HepG2 (cell line): ENCODE data around the gene BTBD19. TPM values are rescaled to one million over a fixed set of nuclear protein-coding genes. Genes with fewer than 3 reads are reported as not detected.
A peak's percentile ranks its signal among the peaks of the same experiment; 100 is the strongest.

ENCODE experiments used
- AFF4 ChIP-seq: sonication (generic); formaldehyde crosslinking; IDR thresholded peaks from 2 replicates; pipeline ENCODE4 v1.4.0; 2020; ENCODE audit warnings: missing genetic modification reagents
- AKAP8 ChIP-seq: sonication (generic); formaldehyde crosslinking; IDR thresholded peaks from 2 replicates; pipeline ENCODE4 v1.5.1; 2020; ENCODE audit warnings: mild to moderate bottlenecking, missing genetic modification reagents
- ESRRA ChIP-seq: sonication (generic); formaldehyde crosslinking; IDR thresholded peaks from 2 replicates; pipeline ENCODE4 v1.5.1; 2020; ENCODE audit warnings: mild to moderate bottlenecking, low read depth, missing genetic modification reagents
- HNF4A ChIP-seq: sonication (generic); formaldehyde crosslinking; IDR thresholded peaks from 2 replicates; pipeline ENCODE4 v1.4.0; 2020; ENCODE audit warnings: missing genetic modification reagents
- HNRNPK ChIP-seq: fragments of 200-400 bp; formaldehyde crosslinking; IDR thresholded peaks from 2 replicates; pipeline ENCODE4 v1.6.1; 2018; ENCODE audit warnings: low read length, low read depth, moderate library complexity, mild to moderate bottlenecking; ENCODE audit not compliant: poor library complexity, severe bottlenecking
- PHF21A ChIP-seq: sonication (generic); formaldehyde crosslinking; IDR thresholded peaks from 2 replicates; pipeline ENCODE4 v1.5.0; 2020; ENCODE audit warnings: mild to moderate bottlenecking, missing genetic modification reagents
- PLSCR1 ChIP-seq: sonication (generic); formaldehyde crosslinking; IDR thresholded peaks from 2 replicates; pipeline ENCODE4 v1.5.0; 2020; ENCODE audit warnings: missing genetic modification reagents, mild to moderate bottlenecking, borderline replicate concordance
- RFXAP ChIP-seq: sonication (generic); formaldehyde crosslinking; IDR thresholded peaks from 2 replicates; pipeline ENCODE4 v1.4.0; 2020; ENCODE audit warnings: missing genetic modification reagents, borderline replicate concordance
- STAG1 ChIP-seq: sonication (generic); formaldehyde crosslinking; IDR thresholded peaks from 2 replicates; pipeline ENCODE4 v1.4.0; 2020; ENCODE audit warnings: missing genetic modification reagents
- TEAD3 ChIP-seq: optimal IDR thresholded peaks from 2 replicates; pipeline ENCODE3; 2016; ENCODE audit warnings: borderline replicate concordance
- U2AF2 ChIP-seq: fragments of 200-400 bp; formaldehyde crosslinking; IDR thresholded peaks from 2 replicates; pipeline ENCODE4 v1.6.1; 2017; ENCODE audit warnings: low read depth, mild to moderate bottlenecking, low read length
- ZC3H13 ChIP-seq: sonication (generic); formaldehyde crosslinking; IDR thresholded peaks from 2 replicates; pipeline ENCODE4 v1.8.1; 2023; ENCODE audit warnings: mild to moderate bottlenecking, missing genetic modification reagents, moderate library complexity
- ZMYM4 ChIP-seq: sonication (generic); formaldehyde crosslinking; IDR thresholded peaks from 2 replicates; pipeline ENCODE4 v1.8.1; 2023; ENCODE audit warnings: mild to moderate bottlenecking, missing genetic modification reagents
- ZNF333 ChIP-seq: sonication (generic); formaldehyde crosslinking; IDR thresholded peaks from 2 replicates; pipeline ENCODE4 v1.4.0; 2020; ENCODE audit warnings: mild to moderate bottlenecking, missing genetic modification reagents, borderline replicate concordance
- ZNF567 ChIP-seq: sonication (generic); formaldehyde crosslinking; IDR thresholded peaks from 2 replicates; pipeline ENCODE4 v1.8.1; 2023; ENCODE audit warnings: mild to moderate bottlenecking, missing genetic modification reagents, borderline replicate concordance
- ZNF7 ChIP-seq: IDR thresholded peaks from 2 replicates; pipeline ENCODE4 v1.6.1; 2016; ENCODE audit warnings: missing biosample characterization, missing genetic modification reagents
- ZSCAN22 ChIP-seq: sonication (generic); formaldehyde crosslinking; IDR thresholded peaks from 2 replicates; pipeline ENCODE4 v1.4.0; 2020; ENCODE audit warnings: mild to moderate bottlenecking, missing genetic modification reagents
- polyA plus RNA-seq, 8 experiments: library from polyadenylated mRNA; depleted of rRNA in 3 of 8; stranded (reverse) in 7 of 8; unstranded in 1 of 8; fragments of >200 nt; fragmentation: Illumina TruSeq in 4 of 8; extraction: Trizol in 4 of 8; gene quantifications; 2 replicates each; pipeline versions ENCODE4 v1.2.1 to v1.2.3, GENCODE V29; 2011 to 2016; ENCODE audit warnings: low read depth in 4 of 8, missing spikeins in 1 of 8, mixed read lengths in 1 of 8; ENCODE audit not compliant: insufficient read depth in 1 of 8
- total RNA-seq, 5 experiments: library from RNA; depleted of rRNA; stranded (reverse); fragments of >200 nt; fragmentation: Illumina TruSeq; extraction: Trizol; gene quantifications; 2 replicates each; pipeline ENCODE4 v1.2.3, GENCODE V29; 2016; ENCODE audit warnings: low read depth in 1 of 5
- TF ChIP-seq, protein P1 (sequence below): sonication (generic); formaldehyde crosslinking; IDR thresholded peaks from 2 replicates; pipeline ENCODE4 v1.9.0; 2021; ENCODE audit warnings: missing genetic modification reagents, borderline replicate concordance
- TF ChIP-seq, protein P2 (sequence below): sonication (generic); formaldehyde crosslinking; IDR thresholded peaks from 2 replicates; pipeline ENCODE4 v1.4.0; 2020; ENCODE audit warnings: mild to moderate bottlenecking, missing genetic modification reagents

Gene BTBD19
- total and polyA plus RNA-seq, 2 of the 13 experiments (the other 11 are each of a cell fraction or from before 2014, with no cell fraction given), result 2.7 to 6.7 TPM

GRCh38 chr1:44819608-44820327 lies 11.4 kb downstream of the BTBD19 start (continued):
- TF ChIP-seq, protein P1, sequence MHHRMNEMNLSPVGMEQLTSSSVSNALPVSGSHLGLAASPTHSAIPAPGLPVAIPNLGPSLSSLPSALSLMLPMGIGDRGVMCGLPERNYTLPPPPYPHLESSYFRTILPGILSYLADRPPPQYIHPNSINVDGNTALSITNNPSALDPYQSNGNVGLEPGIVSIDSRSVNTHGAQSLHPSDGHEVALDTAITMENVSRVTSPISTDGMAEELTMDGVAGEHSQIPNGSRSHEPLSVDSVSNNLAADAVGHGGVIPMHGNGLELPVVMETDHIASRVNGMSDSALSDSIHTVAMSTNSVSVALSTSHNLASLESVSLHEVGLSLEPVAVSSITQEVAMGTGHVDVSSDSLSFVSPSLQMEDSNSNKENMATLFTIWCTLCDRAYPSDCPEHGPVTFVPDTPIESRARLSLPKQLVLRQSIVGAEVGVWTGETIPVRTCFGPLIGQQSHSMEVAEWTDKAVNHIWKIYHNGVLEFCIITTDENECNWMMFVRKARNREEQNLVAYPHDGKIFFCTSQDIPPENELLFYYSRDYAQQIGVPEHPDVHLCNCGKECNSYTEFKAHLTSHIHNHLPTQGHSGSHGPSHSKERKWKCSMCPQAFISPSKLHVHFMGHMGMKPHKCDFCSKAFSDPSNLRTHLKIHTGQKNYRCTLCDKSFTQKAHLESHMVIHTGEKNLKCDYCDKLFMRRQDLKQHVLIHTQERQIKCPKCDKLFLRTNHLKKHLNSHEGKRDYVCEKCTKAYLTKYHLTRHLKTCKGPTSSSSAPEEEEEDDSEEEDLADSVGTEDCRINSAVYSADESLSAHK (CRISPR knock-in tag), result no peak
- TF ChIP-seq ZC3H13, result no peak; the same call in 1 of the 2 replicates
- 0 out of 2 replicates have a peak, but pooled peaks have one; percentile 42 for TF ChIP-seq ZSCAN22
- TF ChIP-seq HNF4A (CRISPR knock-in tag), result 0 out of 2 replicates have a peak, but pooled peaks have one; percentile 38
- 0 out of 2 replicates have a peak, but pooled peaks have one; percentile 79 for TF ChIP-seq AKAP8 (CRISPR knock-in tag)
- TF ChIP-seq U2AF2, result no peak
- peak; percentile 93 for TF ChIP-seq PHF21A (CRISPR knock-in tag)
- no peak for TF ChIP-seq ZNF7
- TF ChIP-seq ZNF333 (CRISPR knock-in tag), result 0 out of 2 replicates have a peak, but pooled peaks have one; percentile 46
- no peak for TF ChIP-seq ZNF567 (CRISPR knock-in tag)
- TF ChIP-seq, protein P2, sequence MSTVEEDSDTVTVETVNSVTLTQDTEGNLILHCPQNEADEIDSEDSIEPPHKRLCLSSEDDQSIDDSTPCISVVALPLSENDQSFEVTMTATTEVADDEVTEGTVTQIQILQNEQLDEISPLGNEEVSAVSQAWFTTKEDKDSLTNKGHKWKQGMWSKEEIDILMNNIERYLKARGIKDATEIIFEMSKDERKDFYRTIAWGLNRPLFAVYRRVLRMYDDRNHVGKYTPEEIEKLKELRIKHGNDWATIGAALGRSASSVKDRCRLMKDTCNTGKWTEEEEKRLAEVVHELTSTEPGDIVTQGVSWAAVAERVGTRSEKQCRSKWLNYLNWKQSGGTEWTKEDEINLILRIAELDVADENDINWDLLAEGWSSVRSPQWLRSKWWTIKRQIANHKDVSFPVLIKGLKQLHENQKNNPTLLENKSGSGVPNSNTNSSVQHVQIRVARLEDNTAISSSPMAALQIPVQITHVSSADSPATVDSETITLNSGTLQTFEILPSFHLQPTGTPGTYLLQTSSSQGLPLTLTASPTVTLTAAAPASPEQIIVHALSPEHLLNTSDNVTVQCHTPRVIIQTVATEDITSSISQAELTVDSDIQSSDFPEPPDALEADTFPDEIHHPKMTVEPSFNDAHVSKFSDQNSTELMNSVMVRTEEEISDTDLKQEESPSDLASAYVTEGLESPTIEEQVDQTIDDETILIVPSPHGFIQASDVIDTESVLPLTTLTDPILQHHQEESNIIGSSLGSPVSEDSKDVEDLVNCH (CRISPR knock-in tag), result peak; percentile 87; the same call in 1 of the 2 replicates
- peak; percentile 68 for TF ChIP-seq TEAD3 (CRISPR knock-in tag)
- peak; percentile 55; the same call in 1 of the 2 replicates for TF ChIP-seq RFXAP (CRISPR knock-in tag)
- no peak; the same call in 1 of the 2 replicates for TF ChIP-seq STAG1
- peak; percentile 82; the same call in 1 of the 2 replicates for TF ChIP-seq AFF4 (CRISPR knock-in tag)
- no peak; the same call in 1 of the 2 replicates for TF ChIP-seq PLSCR1
- TF ChIP-seq ZMYM4 (CRISPR knock-in tag), result peak; percentile 73
- peak; percentile 70; the same call in 1 of the 2 replicates for TF ChIP-seq ESRRA
- no peak for TF ChIP-seq HNRNPK
